Muscle layer of colon (tissue), 2 donors: ENCODE data around the gene DAPK2.
A peak's percentile ranks its signal among the peaks of the same experiment; 100 is the strongest.
"Not testable (repeated sequence)": the region's sequence is repeated elsewhere in the genome, so short reads cannot be mapped to it uniquely, and the experiment has no call there.

Source experiments
- H3K27ac ChIP-seq: one replicate; pipeline ENCODE4 v1.7.0; 2013; ENCODE audit warnings: low read depth, mild to moderate bottlenecking, low read length, moderate library complexity
- H3K27me3 ChIP-seq, 2 donors: one replicate each; pipeline ENCODE4 v1.7.0; 2013; ENCODE audit warnings: low read length in 2 of 2, mild to moderate bottlenecking in 2 of 2; ENCODE audit not compliant: insufficient read depth in 2 of 2, control insufficient read depth in 1 of 2
- H3K36me3 ChIP-seq: one replicate; pipeline ENCODE4 v1.7.0; 2013; ENCODE audit warnings: mild to moderate bottlenecking, low read length; ENCODE audit not compliant: insufficient read depth
- H3K4me1 ChIP-seq: one replicate; pipeline ENCODE4 v1.7.0; 2013; ENCODE audit warnings: mild to moderate bottlenecking, low read length; ENCODE audit not compliant: insufficient read depth
- H3K4me3 ChIP-seq, 2 donors: one replicate each; pipeline ENCODE4 v1.7.0; 2013; ENCODE audit warnings: low read length in 2 of 2, low read depth in 1 of 2, mild to moderate bottlenecking in 1 of 2, moderate library complexity in 1 of 2
- H3K9ac ChIP-seq: one replicate; pipeline ENCODE4 v1.7.0; 2013; ENCODE audit warnings: low read length
- H3K9me3 ChIP-seq: one replicate; pipeline ENCODE4 v1.7.0; 2013; ENCODE audit warnings: mild to moderate bottlenecking, low read length
- donor health status: abdominal sarcoma.
- donor health status: Adenocarcinoma of cecum.

Gene DAPK2

DNA sequence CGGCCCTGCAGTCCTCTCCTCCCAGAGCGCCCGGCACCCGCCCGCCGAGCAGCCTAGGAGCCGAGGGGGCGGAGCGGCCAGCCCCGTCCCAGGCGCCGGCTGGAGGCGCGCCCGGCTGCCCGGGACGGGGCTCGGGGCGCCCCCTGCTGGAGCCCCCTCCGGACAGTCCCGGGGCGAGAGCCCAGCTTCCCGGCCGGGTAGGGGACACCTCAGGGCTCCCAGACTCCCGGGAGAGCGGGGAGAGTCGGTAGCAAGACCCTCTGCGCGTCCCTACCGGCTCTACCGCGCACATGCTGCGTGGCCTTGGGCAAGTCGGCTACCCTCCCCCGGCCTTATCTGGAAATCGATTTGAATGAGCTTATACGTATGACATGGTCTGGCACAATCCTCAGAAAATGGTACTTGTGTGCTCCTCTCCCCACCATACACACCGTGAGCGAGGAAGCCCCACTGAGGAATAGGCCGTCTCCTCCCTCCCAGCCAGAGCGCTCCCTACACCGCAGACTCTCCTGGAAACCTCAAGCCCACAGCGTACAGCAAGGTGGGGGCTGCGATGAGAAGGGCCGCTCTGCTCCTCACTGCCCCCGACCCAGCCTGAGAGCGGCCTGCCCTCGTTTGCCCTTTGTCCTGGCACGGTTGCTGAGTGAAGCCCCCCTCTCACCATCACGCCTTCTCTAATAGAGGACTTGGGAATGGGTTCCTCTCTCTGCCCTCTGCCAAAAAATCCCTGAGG is at the start of gene DAPK2:
DAPK2 (minus strand) TSS at position 65 of the 733 bp plus-strand sequence. CDS start 6,224 bp downstream, outside the sequence.
- H3K36me3 ChIP-seq = no peaks in the 10 kb centered on the region
- H3K9ac ChIP-seq = no peak within 1 kb of the TSS
- H3K4me1 ChIP-seq = peaks cover 5% of the 10 kb centered on the region
- no peaks in the 10 kb centered on the region for H3K9me3 ChIP-seq
- no peak within 1 kb of the TSS for H3K27ac ChIP-seq
- H3K27me3 ChIP-seq = no peaks in the 10 kb centered on the region
- peak within 1 kb of the TSS; percentile 39 to 41 for H3K4me3 ChIP-seq

DNA sequence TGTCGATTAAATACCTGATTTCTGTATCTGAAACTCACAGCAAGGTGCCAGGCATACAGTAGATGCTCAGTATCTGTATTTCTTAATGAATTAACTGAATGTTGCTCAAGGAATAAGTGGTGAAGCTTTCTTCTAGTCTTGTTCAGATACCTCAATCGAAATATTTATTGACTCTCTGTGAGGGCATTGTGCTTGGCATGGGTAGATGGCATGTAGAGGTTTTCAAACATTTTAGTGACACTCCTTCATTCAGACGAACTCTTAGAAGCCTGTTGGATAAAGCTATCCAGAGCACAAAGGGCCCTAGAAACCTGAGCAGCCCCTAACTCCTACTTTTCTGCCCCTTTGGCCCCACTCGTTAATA is 49.1 kb upstream of the DAPK2 start:
- Histone ChIP-seq H3K9me3 (no peaks in the 10 kb centered on the region), H3K36me3 (peaks cover 4% of the 10 kb centered on the region), H3K4me1 (peaks cover 41% of the 10 kb centered on the region), H3K27ac (peak overlapping the region; percentile 53), H3K27me3 (no peaks in the 10 kb centered on the region), H3K9ac (peak overlapping the region; percentile 58), H3K4me3 (peak overlapping the region in 1 of 2 donors; percentile 86)

DNA sequence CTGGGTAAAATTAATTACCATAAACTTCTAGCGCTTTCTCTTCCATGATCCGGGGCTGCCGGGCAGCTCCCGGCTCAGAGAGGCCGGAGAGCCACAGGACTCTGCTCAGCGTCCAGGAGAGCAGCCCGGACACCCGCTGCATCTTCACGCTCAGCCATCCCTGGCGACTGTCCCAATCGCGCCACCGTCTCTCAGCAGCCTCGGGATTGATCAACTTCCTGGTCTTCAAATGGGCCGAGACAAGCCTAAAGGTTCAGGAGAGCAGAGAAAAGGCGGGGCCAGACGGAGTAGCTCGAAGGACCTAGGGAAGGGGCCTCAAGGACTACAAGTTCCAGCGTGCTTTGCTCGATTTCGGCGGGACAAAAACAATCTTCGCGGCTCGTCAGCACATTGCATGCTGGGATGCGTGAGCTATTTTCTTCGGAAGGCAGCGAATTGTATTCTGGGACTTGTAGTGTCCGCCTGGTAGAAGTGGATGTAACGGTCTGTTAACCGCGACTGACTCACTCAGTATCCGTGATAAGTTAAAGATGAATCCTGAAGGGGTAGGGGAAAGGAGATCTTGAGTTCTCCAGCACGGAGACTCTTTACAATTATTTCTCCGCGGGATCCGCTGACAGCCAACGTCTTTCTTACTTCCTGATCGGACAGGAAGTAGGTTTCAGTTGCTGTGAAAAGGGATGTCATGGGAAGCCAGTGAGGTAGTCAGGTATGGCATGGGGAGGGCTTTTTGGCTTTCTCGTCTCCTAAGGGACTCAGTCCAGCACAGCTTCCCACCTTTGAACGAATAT is 47.5 kb upstream of the DAPK2 start, which contains the start of gene CIAO2A:
CIAO2A (minus strand) TSS at position 212 of the 791 bp plus-strand sequence; CDS start at position 142, 70 bp downstream.
- H3K4me3 ChIP-seq = peak within 1 kb of the TSS; percentile 83 to 95
- H3K36me3 ChIP-seq = peaks cover 7% of the 10 kb centered on the region
- no peaks in the 10 kb centered on the region for H3K27me3 ChIP-seq
- H3K9me3 ChIP-seq = no peaks in the 10 kb centered on the region
- peak within 1 kb of the TSS; percentile 91 for H3K27ac ChIP-seq
- H3K4me1 ChIP-seq = peaks cover 41% of the 10 kb centered on the region
- peak within 1 kb of the TSS; percentile 86 for H3K9ac ChIP-seq

DNA sequence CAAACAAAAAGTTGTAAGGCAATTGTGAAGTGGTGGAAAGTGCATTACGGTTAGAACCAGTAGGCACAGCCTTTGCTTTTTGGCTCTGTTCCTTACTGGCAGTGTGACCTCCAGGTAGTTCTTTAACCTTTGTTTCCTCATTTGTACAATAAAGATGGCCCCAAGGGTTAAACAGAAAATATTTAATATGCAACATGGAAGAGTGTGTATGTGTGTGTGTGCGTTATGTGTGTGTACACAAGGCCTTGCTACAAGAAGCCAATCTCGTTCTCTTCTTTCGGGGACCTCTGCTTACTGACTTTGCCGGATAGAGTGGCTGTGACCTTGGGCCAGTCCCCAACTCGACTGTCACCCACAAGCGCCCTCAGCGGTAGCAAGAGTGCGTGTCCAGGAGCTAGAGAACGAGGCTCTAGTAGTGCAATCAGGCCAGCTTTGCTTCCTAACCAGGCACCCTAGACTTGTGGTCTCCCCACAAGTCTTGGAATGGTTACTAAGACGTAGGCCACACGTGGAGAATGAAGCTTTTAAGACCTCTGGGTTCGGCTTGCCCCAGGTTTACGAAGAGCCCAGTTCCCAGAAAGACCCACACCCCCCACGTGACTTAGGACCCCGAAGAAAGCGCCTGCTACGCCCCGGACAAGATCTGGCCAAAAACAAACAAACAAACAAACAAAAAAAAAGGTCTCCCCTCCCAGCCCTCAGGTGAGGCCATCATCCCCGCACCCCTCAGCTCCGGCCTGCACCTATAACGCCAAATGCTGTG is 46.8 kb upstream of the DAPK2 start:
- peak overlapping the region; percentile 86 for H3K9ac ChIP-seq
- peaks cover 40% of the 10 kb centered on the region for H3K4me1 ChIP-seq
- H3K9me3 ChIP-seq = no peaks in the 10 kb centered on the region
- H3K36me3 ChIP-seq = peaks cover 10% of the 10 kb centered on the region
- peak overlapping the region; percentile 91 for H3K27ac ChIP-seq
- H3K4me3 ChIP-seq = peak overlapping the region; percentile 83 to 95
- H3K27me3 ChIP-seq = no peaks in the 10 kb centered on the region

DNA sequence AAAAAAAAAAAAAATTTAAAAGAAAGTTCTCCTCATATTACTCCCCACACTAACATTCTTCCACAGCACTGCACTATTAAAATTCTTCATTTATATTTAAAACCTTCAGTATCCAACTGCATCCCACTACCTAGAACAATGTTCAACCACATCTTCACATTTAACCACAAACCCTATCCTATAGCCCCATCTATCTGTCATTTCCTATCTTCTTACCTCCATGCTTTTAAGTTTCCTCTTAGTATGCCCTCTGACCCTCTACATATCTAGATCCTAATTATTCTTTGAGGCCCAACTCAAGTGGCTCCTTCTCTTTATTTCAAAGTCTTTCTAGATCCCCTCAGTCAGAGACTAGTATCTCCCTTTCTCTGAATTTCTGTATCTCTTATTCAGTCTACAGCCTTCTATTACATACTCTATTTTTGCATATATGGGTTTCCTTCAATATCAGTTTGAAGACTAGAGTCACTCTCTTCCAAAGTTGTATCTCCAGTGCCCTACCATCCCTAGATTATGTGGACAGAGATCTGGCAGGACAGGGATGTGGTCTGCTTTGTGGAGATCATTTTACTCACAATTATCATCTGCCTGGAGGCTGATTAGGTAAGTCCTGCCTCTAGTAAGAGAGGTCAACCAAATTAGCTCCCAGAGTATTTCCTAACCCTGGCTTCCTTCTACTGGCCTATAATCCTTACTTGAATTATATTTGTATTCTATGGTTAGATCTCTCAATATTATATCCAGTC is 46.0 kb upstream of the DAPK2 start:
- Histone ChIP-seq H3K4me1 (peaks cover 32% of the 10 kb centered on the region), H3K4me3 (peak overlapping the region; percentile 83 to 95), H3K36me3 (peaks cover 16% of the 10 kb centered on the region), H3K9ac (peak overlapping the region; percentile 86), H3K9me3 (no peaks in the 10 kb centered on the region), H3K27ac (no peak overlapping the region), H3K27me3 (no peaks in the 10 kb centered on the region)

DNA sequence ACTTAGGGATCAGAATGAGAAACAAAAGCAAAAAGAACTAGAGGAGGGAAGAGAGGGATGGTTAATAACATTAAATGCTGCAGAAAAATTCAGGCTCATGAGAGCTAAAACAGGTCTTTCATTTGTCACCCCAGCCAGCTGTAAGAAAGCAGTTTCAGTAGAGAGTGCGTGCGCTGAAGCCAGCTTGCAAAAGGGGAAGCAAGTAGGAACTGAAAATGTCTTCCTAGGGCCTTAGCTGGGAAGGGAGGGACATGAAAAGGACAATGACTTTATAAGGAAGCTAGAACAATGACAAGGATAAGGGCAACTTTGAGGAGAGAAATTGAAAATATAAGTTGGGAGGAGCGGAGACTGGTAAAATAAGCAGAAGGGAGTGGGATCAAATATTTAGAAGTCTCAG is 44.2 kb upstream of the DAPK2 start:
- Histone ChIP-seq H3K4me1 (peaks cover 24% of the 10 kb centered on the region), H3K27ac (no peak overlapping the region), H3K9ac (no peak overlapping the region), H3K36me3 (peaks cover 16% of the 10 kb centered on the region), H3K4me3 (no peak overlapping the region), H3K27me3 (no peaks in the 10 kb centered on the region), H3K9me3 (no peaks in the 10 kb centered on the region)

DNA sequence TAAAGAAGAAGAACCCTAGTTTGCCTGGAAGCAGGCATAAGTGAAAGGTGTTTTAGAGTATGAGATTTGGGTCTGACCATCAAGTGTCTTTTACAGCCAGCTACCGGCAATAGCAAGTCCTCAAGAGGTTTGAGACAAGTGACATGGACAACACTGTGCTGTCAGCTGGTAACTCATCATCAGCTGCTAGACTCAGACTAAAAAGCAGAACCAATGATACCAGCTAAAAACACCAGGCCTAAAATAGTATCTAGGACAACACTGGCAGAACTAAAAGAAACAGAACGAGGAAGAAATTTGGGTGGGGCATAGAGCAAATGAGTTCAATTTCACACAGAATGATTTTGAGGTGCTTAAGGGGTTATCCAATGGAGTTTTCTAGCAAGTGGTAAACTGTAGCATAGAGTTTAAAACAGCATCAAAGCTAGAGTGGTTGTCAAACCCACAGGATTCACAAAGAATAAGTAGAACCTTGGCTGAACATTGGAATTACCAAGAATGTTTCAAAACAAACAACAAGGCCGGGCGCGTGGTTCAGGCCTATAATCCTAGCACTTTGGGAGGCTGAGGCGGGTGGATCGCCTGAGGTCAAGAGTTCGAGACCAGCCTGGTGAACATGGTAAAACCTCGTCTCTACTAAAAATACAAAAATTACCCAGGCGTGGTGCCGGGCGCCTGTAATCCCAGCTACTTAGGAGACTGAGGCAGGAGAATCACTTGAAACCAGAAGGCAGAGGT is 43.4 kb upstream of the DAPK2 start:
- Histone ChIP-seq H3K27ac (no peak overlapping the region), H3K36me3 (peaks cover 16% of the 10 kb centered on the region), H3K9ac (no peak overlapping the region), H3K27me3 (no peaks in the 10 kb centered on the region), H3K9me3 (no peaks in the 10 kb centered on the region), H3K4me1 (peaks cover 16% of the 10 kb centered on the region), H3K4me3 (no peak overlapping the region)

DNA sequence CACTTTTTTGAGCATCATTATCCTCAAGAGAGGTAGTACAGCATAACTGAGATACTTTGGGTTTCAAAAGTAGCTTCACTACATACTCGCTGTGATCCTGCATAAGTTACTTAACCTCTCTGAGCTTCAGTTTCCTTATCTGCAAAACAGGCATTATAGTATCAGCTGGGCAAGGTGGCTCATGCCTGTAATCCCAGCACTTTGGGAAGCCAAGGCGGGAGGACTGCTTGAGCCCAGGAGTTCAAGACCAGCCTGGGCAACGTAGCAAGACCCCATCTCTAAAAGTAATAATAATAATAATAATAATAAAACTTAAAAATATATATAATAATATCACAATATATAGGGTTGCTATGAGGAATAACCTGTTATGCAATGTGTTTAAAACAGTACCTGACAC is 36.5 kb upstream of the DAPK2 start:
- Histone ChIP-seq H3K4me1 (no peaks in the 10 kb centered on the region), H3K4me3 (no peak overlapping the region), H3K27ac (no peak overlapping the region), H3K27me3 (no peaks in the 10 kb centered on the region), H3K36me3 (peaks cover 13% of the 10 kb centered on the region), H3K9me3 (no peaks in the 10 kb centered on the region), H3K9ac (no peak overlapping the region)

DNA sequence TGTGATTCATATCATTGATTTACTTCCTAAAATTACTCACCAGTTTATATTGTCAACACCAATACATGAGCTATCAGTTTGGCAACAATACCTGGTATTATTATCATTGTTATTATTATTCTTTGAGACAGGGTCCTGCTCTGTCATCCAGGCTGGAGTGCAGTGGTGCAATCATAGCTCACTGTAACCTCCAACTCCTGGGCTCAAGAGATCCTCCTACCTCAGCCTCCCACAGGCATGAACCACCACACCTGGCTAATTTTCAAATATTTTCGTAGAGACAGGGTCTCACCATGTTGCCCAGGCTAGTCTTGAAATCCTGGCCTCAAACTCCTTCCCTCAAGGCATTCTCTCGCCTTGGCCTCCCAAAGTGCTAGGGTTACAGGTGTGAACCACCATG is 27.2 kb upstream of the DAPK2 start:
- H3K27ac ChIP-seq, H3K27me3 ChIP-seq, H3K9ac ChIP-seq, H3K9me3 ChIP-seq, H3K4me3 ChIP-seq, H3K36me3 ChIP-seq: not testable (repeated sequence)
- peaks cover 20% of the 10 kb centered on the region for H3K4me1 ChIP-seq

DNA sequence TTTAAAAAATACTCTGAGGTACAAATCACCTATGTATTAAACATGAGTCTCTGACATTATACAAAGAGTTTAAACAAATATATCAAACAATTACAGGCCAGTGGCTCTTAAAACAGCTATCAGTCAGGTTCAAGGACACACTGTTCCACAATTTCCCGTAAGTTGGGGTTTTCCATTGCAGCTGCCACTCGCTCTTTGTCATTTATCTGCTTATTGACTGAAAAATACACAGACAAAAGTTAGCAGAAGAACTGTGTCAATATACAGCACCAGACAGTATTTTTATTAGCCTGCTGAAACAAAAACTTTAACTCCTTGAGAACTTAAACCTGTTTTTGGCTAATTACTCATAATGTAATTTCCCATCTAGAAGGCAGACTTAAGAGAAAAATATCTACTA is 26.5 kb upstream of the DAPK2 start:
- no peak overlapping the region for H3K9ac ChIP-seq
- no peak overlapping the region for H3K4me3 ChIP-seq
- H3K27me3 ChIP-seq = no peaks in the 10 kb centered on the region
- no peak overlapping the region for H3K27ac ChIP-seq
- peaks cover 21% of the 10 kb centered on the region for H3K4me1 ChIP-seq
- H3K36me3 ChIP-seq = peaks cover 9% of the 10 kb centered on the region
- H3K9me3 ChIP-seq = no peaks in the 10 kb centered on the region
